NCI-H2196 treated with DMSO at 0.1 percent for 48 hours (cell line): ENCODE measurements around the gene ZNF502.
"Not testable (repeated sequence)": the region's sequence is repeated elsewhere in the genome, so short reads cannot be mapped to it uniquely, and the experiment has no call there.

Experiments
- DNase-seq: peaks from one replicate; lab custom pipeline; 2025; ENCODE audit not compliant: unreplicated experiment; lab: John Stamatoyannopoulos, UW

ZNF502 gene

GRCh38 chr3:44712455-44713075 is at the start of gene ZNF502:
TSS of gene ZNF502 (plus strand) at chr3:44712660. CDS start at chr3:44720262, 7,602 bp downstream.
- no peak for DNase-seq

DNA sequence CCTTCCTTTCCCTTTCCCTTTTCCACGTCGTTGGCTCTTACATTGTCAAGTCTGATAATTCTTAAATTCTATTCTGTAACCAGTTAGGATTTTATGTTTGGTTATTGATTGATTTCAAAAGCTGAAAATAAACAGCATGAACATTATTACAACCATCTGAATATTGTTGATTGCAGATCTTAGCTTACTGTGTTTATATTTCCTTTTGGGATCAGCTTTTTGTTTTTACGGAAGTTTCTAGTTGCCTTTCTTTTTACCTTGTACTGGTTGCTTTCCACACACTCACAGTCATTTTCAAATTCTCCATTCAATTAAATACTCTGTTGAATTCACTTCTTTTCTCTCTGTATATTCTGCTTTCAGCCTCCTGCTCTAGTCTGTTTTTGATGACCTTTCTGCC is 47.3 kb upstream of the ZNF502 start:
- no peak for DNase-seq

DNA sequence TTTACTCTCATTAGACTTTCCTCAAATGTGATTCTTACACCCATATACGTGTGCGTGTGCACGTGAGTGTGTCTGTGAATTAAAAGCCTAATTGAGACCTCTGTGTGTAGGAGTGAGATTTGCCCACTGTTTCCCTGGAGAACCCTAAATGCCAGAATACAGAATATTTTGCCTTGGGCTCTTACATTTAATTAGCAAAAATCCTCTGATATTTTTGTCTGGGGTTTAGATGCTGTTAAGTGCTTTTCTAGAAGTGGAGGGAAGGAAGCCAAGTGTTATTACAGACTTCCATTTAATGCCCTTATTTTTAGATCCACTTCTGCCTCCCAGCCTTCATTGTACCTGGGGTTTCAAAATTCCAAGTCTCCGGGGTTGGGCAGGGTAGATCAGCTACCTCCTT is 46.1 kb upstream of the ZNF502 start:
- no peak for DNase-seq

DNA sequence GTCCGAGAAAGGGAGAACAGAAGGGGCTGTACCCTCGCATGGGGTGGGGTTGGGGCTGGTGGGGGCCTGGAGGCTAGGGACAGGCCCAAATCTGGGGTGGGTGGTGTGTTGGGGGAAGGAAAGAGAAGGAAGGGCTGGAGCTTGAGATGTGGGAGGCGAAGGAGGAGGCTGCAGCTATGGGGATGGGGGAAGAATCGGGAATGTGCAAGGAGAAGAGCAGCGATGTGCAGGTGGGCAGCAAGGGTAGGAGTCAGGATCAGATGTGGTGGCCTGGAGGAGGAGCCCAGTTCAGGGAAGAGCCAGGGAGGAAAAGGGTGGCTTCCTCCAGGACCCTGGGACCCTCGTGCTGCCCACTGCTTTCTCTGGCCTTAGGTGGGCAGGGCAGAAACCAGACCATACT is 42.7 kb upstream of the ZNF502 start:
- no peak for DNase-seq

GRCh38 chr3:44673466-44673865 is 39.0 kb upstream of the ZNF502 start:
- DNase-seq: not testable (repeated sequence)

GRCh38 chr3:44674211-44674610 is 38.2 kb upstream of the ZNF502 start:
- DNase-seq: no peak

DNA sequence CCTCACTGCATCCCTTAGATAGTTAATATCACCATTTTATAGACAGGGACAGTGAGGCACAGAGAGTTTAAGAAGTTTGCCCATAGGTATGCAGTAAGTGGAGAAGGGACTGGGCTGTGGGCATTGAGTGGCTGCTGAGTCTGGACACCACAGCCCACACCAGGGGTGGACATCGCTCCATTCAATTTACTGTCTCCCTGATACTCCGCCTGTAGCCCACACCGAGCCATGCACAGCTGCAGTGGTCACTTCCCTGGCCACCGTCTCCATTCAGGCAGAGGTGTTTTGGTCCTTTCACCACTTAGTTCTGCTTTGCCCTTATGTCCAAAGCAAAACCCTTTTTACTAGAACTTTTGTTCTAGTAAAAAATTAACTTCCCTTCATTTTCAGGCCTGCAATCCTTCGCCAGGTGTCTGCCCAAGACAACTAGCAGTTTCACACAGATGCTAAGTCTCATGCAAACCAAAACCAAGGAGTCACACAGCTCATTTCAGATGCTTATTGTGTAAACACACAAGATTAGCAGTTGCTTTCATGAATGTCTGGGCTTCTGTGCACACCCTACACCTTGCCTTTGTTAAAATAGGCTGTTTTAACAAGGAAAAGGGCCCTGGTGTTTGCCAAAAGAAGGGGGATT is 33.9 kb upstream of the ZNF502 start:
- no peak for DNase-seq

GRCh38 chr3:44680921-44681455 is 31.5 kb upstream of the ZNF502 start:
- DNase-seq: no peak

DNA sequence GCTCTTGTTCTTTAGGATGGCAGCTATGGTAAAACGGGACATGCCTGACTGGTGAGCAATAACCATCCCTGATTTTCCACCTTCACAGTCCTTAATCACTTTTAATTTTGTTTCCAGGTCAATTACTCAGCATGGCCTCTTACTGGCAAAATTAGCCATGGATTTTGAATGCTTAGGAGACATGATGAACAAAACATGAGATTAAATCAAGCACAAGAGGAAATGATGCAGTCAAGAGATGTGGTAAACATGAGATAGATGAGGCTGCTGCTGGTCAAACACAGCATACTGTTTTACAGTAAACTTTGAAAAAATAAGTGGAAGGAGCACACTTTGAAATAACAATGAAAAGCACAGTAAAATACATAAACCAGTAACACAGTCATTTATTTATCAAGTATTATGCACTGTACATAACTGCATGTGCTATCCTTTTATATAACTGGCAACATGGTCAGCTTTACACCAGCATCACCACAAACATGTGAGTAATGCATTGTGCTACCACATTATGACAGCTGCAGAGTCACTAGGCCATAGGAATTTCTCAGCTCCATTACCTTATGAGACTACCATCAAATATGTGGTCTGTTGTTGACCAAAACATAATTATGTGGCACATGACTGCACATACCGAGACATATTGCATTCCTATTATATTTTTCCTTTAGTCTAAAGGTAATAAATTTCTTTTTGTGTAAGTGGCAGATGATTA is 30.1 kb upstream of the ZNF502 start:
- DNase-seq: no peak

DNA sequence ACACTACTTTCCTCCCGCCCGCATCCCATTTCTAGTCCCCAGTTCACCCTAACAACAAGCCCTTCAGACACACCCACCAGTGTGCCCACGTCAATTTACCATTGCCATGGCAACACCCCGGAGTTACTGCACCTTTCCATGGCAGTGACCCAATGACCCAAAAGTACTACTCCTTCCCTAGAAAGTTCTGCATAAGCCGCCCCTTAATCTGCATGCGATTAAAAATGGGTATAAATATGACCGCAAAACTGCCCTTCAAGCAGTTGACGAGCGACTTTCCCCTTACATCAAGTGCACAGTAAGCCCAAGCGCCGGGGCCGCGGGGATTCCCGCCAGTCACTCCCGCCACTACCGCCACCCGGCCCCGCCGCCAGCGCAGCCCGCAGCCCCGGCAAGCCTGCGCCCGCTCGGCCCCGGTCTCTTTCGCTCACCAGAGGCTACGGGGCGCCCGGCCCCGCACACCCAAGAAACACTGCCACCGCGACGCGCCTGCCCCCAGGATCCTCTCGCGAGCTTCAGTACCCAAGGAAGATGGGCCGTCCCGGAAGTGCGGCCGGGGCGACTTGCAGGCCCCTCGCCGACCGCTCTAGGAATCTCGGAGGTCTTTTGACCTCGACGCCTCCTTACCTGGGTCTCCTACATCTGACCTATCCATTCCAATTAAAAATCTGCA is 27.2 kb upstream of the ZNF502 start:
- no peak for DNase-seq

GRCh38 chr3:44687898-44688297 is 24.6 kb upstream of the ZNF502 start:
- DNase-seq: no peak

DNA sequence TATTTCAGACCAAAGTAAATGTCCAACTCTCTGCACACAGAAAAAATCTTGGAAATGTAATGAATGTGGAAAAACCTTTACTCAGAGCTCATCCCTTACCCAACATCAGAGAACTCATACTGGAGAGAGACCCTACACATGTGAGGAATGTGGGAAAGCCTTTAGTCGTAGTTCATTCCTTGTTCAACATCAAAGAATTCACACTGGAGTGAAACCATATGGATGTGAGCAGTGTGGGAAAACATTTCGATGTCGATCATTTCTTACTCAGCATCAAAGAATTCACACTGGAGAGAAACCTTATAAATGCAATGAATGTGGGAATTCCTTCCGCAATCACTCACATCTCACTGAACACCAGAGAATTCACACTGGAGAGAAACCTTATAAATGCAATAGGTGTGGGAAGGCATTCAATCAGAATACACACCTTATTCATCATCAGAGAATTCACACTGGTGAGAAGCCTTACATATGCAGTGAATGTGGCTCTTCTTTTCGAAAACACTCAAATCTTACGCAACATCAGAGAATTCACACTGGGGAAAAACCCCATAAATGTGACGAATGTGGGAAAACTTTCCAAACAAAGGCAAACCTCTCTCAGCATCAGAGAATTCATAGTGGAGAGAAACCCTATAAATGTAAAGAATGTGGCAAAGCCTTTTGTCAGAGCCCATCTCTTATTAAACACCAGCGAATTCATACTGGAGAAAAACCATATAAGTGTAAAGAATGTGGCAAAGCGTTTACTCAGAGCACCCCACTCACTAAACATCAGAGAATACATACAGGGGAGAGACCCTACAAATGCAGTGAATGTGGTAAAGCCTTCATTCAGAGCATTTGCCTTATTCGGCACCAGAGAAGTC is 9.0 kb downstream of the ZNF502 start:
- DNase-seq: no peak

DNA sequence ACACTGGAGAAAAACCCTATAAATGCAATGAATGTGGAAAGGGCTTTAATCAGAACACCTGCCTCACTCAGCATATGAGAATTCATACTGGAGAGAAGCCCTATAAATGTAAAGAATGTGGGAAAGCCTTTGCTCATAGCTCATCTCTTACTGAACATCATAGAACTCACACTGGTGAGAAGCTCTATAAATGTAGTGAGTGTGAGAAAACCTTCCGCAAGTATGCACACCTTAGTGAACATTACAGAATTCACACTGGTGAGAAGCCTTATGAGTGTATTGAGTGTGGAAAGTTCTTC is 9.6 kb downstream of the ZNF502 start:
- no peak for DNase-seq

GRCh38 chr3:44729384-44729910 is 17.0 kb downstream of the ZNF502 start, which contains the start of gene ZNF501:
TSS of gene ZNF501 (plus strand) at chr3:44729635. CDS start at chr3:44734422, 4,787 bp downstream.
- peak; percentile 15 for DNase-seq

GRCh38 chr3:44734646-44735168 is 22.2 kb downstream of the ZNF502 start:
- DNase-seq: no peak

DNA sequence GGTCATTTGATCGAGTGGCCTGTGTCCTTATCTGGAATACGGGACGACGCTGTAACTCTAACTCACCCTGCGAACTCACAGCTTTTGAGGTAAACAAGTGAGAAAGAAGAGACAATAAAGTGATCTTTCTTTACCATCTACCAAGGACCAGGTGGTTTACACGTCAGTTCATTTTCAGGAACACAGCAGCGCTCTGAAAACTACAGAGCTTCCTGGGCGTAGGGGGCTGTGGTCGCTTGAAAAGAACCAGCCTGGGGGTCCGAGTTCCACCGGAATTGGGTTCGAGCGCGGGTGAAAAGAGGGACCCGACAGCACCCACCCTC is 48.6 kb downstream of the ZNF502 start:
- no peak for DNase-seq

DNA sequence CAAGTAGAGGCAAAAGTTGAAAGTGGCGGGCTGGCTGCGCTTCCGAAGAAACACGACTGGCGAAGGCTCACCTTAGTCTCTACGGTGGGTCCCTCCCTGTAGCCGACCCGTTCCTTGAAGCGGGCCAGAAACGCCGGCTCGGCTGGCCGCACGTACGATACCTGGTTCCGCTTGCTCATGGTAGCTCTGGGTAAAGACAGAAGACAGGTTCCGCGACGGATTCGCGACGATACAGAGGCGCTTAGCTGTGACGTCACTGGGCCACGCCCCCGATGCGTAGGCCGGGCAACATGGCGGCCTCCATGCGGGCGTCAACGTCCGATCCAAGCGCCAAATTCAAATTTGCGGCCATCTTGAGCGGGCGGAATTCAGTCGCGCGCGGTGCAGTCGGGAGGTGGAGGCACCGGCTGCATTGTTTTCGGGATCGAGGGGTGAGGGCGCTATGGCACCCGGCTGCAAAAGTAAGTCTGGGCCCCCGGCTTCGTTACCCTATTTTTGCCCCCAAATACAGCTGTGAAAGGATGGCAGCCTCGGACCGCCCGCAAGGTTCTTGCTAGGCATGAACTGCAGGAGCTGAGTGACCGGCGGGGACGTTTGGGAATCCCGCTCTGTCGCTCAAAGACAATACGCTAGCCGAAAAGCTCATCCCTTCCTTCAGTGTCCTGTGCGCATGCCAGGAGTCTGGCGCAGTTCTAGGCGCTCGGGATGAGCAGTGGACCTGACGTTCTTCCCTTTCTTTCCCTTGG is 49.1 kb downstream of the ZNF502 start, which contains the start of the genes KIAA1143 and KIF15:
Gene KIAA1143, minus strand, starts transcription at position 196 of the 746 bp plus-strand sequence. Its CDS starts 17 bp downstream, at position 179.
Gene KIF15, plus strand, starts transcription at position 371 of the 746 bp plus-strand sequence. Its CDS starts 72 bp downstream, at position 443.
- peak; percentile 58 for DNase-seq

DNA sequence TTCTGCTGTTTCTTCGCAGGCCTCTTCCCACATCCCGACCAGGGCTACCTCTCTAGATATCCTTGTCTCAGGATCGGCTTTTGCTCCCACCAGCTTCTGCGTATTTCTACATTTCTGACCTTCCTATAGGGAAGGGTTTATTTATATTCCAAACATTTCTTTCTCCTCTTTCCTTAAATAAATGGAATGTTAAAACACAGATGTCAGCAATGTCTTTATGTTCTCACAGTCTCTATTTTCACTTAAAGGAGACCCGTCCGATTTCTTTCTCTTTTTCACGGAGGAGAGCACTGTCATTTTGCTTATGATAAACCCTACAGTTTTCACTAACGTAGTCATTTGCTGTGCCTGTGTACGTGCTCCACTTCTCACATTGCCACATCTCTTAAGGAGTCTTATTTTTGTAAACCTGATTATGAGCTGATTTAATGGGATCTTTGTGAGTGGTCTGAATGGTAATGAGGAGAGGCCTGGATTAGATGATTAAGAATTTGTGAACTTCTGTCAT is 49.8 kb downstream of the ZNF502 start:
- DNase-seq: no peak

- no peak for DNase-seq
Observed at GRCh38 chr3:44762690-44763089, 50.2 kb downstream of the ZNF502 start.
